GM20000 (cell line): ENCODE measurements around the gene GIPC2.
"Not testable (repeated sequence)": the region's sequence is repeated elsewhere in the genome, so short reads cannot be mapped to it uniquely, and the experiment has no call there.

ENCODE experiments used
- DNase-seq: peaks from one replicate; pipeline ENCODE4 v3.0.0; 2012; ENCODE audit warnings: low spot score
- CTCF ChIP-seq: IDR thresholded peaks from 2 replicates; pipeline ENCODE4 v1.5.1; 2012; ENCODE audit warnings: mild to moderate bottlenecking, control low read depth; ENCODE audit errors: extremely low read depth, missing control alignments

GIPC2 gene

GRCh38 chr1:78096017-78096416 lies 50.3 kb downstream of the GIPC2 start:
- no peak for TF ChIP-seq CTCF
- DNase-seq, result no peak

- no peak for DNase-seq
- TF ChIP-seq CTCF, result no peak
These were observed 51.2 kb downstream of the GIPC2 start for GRCh38 chr1:78096976-78097375.

GRCh38 chr1:78101051-78101450 lies 55.3 kb downstream of the GIPC2 start:
- no peak for DNase-seq
- no peak for TF ChIP-seq CTCF

DNA sequence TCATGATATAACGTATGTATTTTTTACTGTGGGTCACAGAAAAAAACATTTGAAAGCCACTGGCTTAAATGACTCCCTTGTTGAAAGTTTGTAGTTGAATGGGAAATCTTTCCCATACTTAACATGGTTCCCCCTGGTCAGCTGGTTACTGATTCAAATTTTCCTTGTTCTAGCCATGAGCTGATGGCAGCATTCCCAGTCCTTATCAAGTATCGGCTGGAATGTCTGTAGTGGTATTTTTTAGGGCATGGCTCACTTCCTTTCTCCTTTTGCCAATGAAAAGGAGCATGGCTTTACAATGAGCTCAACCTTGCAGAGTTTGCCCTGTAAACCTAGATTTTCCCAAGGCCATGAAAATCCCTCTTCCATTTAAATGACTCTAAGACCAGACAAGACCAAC lies 55.7 kb downstream of the GIPC2 start:
- TF ChIP-seq CTCF, result no peak
- no peak for DNase-seq

DNA sequence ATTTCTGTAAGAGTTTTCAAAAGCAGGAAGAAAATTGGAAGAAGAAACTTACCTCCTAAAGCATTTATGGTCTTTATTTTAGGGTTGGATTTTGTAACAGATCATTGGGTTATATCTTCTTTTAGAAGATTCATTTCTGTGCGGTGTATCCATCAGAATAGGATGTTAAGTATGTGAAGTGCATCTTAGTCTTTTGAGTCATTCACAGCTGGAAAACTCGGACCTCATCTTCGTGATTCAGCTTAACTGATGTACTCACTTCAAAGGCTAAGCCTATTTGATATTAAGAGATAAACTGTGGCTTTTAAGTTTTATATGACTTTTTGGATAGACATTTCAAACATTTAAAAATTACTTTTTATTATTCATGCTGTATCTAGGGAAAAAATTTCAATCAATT lies 56.3 kb downstream of the GIPC2 start:
- no peak for DNase-seq
- no peak for TF ChIP-seq CTCF

DNA sequence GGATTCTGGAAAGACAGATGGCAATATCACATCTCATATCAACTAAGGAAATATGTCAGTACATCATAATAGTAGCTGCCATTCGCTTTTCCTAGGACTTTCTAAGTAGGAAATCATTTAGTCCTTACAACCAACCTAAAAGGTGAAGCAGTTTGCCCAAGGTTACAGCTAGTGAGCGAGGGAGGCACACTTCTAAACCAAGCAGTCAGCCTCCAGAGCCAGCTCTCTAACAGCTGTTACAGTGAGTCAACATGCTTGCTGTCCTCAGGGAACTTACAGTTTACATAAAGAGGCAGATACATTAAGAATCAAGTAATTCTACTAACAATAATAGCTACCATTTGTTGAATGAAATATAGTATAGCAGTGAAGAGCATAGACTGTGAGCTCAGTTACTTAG lies 57.1 kb downstream of the GIPC2 start:
- TF ChIP-seq CTCF, result no peak
- DNase-seq, result no peak

- DNase-seq, result no peak
- TF ChIP-seq CTCF, result no peak
These were observed 58.6 kb downstream of the GIPC2 start for GRCh38 chr1:78104322-78104721.

DNA sequence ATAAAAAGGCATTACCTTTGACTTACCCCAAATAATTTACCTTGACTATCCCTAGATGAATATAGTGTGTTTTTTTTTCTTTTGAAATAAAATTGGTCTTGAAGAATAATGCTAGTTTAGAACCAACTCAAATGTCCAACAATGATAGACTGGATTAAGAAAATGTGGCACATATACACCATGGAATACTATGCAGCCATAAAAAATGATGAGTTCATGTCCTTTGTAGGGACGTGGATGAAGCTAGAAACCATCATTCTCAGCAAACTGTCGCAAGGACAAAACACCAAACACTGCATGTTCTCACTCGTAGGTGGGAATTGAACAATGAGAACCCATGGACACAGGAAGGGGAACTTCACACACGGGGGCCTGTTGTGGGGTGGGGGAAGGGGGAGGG lies 63.9 kb downstream of the GIPC2 start:
- not testable (repeated sequence) for DNase-seq
